HS-5 (cell line): Measurements from ENCODE around the gene KCNMA1.

ENCODE experiments used
- DNase-seq: peaks from one replicate; pipeline ENCODE4 v3.0.0-alpha.2; 2012; ENCODE audit warnings: low read depth

KCNMA1 gene

GRCh38 chr10:77041636-77042258 lies 595.9 kb downstream of the KCNMA1 start:
- no peak for DNase-seq

DNA sequence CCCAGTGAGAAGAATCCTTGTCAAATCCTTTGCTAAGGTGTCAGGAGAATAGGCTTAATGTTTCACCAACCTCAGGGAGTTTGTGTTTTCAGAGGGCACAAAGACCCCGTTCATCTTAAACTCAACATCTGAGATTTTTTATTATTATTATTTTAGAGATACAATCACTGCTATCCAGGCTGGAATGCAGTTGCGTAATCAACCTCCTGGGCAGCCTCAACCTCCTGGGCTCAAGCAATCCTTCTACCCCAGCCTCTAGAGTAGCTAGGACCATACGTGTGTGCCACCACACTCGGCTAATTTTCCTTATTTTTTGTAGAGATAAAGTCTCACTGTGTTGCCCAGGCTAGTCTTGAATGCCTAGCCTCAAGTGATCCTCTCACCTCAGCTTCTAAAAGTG lies 599.2 kb downstream of the KCNMA1 start:
- no peak for DNase-seq

GRCh38 chr10:77037735-77038403 lies 599.7 kb downstream of the KCNMA1 start:
- DNase-seq = no peak

GRCh38 chr10:77036993-77037734 lies 600.4 kb downstream of the KCNMA1 start:
- DNase-seq = no peak

DNA sequence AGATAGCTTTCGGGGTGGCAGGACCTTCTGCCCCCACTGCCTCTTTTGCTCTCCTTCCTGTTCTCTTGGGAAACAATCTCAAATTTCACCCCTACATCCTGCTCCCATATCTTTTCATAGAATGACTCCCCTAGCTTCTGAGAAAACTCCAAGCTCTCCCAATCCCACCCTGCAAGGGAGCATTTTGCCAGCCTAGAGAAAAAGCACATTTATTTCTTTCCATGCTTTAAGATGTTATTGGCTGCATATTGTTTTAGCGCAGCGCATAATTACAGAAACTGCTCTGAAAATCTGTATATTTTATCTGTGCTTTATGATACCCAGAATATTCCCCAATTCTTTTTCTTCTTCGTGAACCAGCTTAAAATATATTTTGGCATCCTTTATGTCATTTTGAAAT lies 601.3 kb downstream of the KCNMA1 start:
- DNase-seq = no peak

GRCh38 chr10:77034795-77035194 lies 602.8 kb downstream of the KCNMA1 start:
- DNase-seq = no peak

DNA sequence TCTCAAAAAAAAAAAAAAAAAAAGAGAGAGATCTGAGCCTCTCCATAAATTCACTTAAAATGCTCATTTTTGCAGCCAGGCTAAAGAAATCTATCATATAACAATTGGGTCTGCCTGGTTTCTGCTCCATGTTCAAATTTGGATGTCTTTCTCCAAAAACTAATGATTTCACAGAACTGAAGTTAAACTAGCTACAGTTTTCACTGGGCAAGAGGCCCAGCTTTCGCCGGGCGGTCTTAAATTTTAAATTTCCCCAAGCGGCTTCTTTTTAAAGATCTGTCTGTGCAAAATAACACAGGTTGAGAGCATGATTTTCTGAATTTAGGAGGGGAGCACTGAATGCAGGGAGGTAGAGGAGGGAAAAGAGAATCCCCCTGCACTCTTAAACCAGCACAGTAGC lies 603.4 kb downstream of the KCNMA1 start:
- no peak for DNase-seq

- DNase-seq = no peak
These were observed 605.4 kb downstream of the KCNMA1 start for GRCh38 chr10:77032188-77032570.

- no peak for DNase-seq
These were observed 605.9 kb downstream of the KCNMA1 start for GRCh38 chr10:77031531-77032187.

- DNase-seq = no peak
These were observed 606.6 kb downstream of the KCNMA1 start for GRCh38 chr10:77030974-77031373.

DNA sequence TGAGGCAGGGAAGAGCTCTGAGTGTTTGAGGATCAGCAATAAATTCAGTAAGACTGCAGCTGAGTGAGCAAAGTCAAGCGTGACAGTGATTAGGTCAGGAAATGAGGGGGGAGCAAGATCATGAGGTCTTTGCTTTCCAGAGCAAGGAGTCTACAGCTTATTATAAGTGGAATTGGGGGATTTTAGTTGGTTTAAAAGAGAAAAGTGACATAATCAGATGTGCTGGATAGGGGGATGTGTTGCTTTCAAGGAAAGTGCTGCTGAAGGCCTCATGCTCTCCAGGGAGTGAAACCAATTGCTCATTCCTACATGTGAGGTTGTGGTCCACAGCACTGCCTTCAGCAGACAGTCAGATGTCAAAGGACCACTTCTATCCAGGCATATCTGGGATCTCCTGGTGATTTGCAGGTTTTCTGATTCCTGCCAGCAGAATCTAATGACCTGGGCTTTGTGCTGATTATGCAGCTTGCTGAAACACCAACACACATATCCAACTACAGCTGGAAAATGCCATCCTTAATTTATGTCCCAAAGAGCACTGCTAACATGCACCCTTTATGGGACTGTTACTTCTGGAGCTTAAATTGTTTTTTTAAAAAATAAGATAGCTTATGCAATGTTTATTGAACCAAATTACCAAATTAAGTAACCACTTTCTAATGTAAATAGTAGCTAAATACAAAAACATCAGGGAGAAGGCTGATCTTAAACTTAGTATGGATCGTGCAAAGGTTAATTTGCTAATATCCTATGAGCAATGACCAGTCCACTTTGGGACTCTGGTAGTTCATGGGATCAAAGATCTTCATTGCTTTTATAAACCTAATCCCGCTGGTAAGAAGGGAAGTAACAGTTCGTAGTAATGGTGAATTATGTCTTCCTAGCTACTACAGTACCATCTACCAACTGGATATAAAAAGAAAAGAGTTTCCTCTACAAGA lies 607.6 kb downstream of the KCNMA1 start:
- no peak for DNase-seq

- DNase-seq = no peak
These were observed 609.6 kb downstream of the KCNMA1 start for GRCh38 chr10:77028042-77028441.

DNA sequence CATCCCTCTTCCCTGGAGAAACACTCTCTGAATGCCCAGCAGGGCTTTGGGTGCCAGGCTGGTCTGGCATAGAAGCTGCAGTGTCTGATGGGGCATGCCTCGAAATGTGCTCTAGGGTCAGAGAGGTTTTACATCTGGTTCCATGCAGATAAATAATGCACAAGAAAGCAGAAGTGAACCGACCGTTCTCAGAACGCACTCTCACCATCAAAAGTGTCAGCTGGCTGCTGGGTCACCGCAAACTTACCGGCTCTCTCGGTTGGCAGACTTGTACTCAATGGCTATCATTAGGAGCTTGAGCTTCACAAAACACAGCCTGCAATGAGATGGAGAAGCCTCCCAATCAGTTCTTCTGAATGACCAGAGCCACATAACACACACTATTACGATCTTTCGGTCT lies 610.0 kb downstream of the KCNMA1 start:
- DNase-seq = no peak

GRCh38 chr10:77027141-77027540 lies 610.5 kb downstream of the KCNMA1 start:
- no peak for DNase-seq

- no peak for DNase-seq
These were observed 611.5 kb downstream of the KCNMA1 start for GRCh38 chr10:77026148-77026547.

DNA sequence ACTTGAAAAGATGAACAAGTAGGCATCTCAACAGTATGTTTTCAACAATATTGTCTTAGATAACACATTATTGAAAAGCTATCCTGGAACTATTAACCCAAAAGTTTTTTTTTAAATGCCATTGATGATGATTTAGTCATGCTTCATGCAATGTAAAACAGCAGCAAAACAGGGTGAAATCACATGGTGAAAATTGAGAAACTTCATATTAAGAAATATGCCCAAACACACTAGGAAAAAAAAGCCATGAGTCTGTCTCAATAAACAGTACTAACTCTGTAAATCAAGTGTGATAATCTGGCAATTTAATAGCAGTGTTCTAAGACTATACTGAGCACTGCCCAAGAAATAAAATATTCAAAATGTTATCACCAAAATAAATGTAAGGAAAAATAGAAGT lies 613.1 kb downstream of the KCNMA1 start:
- DNase-seq = no peak

DNA sequence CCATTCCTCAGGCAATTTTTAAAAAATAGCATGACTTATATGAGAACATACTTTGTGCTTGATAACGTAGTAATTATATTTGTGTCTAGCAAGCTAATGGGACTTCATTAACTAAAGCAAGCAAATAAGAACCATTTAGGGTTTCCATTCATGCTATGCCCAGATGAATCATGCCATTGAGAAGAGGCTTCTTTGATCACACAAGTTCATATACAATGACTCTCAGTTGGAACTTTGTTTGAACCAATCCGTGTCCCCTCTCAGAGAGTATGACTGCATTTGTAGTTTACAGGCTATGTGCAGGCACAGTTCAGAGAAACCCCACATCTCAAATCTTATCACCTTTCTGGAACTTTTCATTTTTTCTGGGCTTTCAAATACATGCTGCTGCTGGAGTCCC lies 614.2 kb downstream of the KCNMA1 start:
- no peak for DNase-seq

- DNase-seq = no peak
These were observed 614.9 kb downstream of the KCNMA1 start for GRCh38 chr10:77022671-77023070.

GRCh38 chr10:77021966-77022490 lies 615.6 kb downstream of the KCNMA1 start:
- DNase-seq = no peak

DNA sequence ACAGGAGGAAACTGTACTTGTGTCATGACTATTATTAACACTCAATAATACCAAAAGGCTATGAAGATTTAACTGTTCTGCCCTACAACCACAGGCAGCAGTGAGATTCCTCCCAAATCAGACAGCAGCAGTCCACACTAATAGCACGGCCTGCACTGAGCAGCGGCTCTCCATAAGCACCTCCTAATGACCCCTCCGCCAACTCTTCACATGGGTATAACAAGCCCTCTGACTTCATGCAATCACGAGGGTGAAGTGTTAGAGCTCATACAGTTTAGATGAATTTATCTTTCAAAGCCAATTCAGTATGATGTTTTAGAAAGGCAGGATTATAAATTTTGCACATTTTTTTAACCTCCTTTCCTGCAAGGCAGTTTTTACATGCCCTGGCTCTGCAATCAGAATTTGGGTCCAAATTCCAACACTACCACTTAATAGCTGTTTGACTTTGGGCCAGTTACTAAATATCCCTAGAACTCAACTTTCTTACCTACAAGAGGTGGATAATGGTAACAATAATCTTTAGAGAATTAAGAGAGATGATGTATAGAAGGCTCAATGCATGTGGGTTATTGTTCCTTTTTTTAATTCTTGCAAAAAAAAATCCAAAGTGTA lies 617.1 kb downstream of the KCNMA1 start:
- DNase-seq = no peak

DNA sequence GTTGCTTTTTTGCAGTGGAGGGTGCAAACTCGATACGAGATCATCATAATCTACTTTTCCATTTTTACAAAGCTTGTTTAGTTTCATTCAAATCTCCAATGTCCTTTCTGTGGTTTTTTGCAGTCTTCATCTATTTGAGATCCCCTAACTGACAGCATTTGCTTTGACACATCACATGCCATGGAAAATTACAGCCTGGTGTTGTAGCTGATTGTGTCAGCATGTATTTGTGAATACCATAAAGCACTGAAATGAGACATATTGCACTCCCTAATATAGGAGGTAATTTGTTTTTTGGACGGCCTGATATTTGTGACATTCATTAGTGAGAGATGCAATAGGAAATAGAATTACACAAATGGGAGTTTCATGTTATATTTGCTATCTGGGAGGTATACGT lies 620.8 kb downstream of the KCNMA1 start:
- DNase-seq = no peak
